ENCODE results near the gene SELE.
"Not testable (repeated sequence)": the region's sequence is repeated elsewhere in the genome, so short reads cannot be mapped to it uniquely, and the experiment has no call there.

The SELE gene

GRCh38 chr1:169724168-169724567, 9.7 kb downstream of the SELE start:
- H4K20me1 ChIP-seq (ENCODE audit: insufficient read depth, low read length): no peaks in the 10 kb centered on the region
- no peak overlapping the region for H3K4me3 ChIP-seq (ENCODE audit: low read length)
- H3K4me2 ChIP-seq (ENCODE audit: low read depth, low read length): no peak overlapping the region

DNA sequence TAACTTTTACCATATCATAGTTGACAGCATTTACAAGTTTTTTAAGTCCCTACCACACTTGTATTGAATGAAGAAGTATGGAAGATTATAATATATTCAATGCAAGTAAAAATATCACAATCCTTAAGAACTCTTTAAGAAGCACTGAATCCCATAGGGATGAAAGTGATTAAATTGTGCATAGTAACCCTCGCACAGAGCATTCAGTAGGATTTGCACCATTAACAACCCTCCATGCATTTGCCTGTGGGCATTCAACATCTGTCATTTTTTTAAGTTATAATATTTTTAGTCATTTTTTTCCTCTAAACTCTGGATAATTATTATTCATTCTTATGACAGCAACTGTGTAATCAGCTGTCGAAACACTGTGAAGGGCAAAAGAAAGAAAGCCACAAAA, 10.1 kb downstream of the SELE start:
- no peak overlapping the region for H3K4me3 ChIP-seq (ENCODE audit: low read length)
- no peak for TF ChIP-seq EZH2phosphoT487 (IDR thresholded peaks at IDR 0.05; ENCODE audit: low read length)
- TF ChIP-seq CTCF (IDR thresholded peaks at IDR 0.05; ENCODE audit: low read length): no peak
- TF ChIP-seq EZH2 (optimal IDR thresholded peaks at IDR 0.05; ENCODE audit: low read depth, low read length): no peak
- no peaks in the 10 kb centered on the region for H3K79me2 ChIP-seq (ENCODE audit: low read length)
- no peaks in the 10 kb centered on the region for H3K9me3 ChIP-seq (replicated peaks; ENCODE audit: insufficient read depth, low read length)
- H3K27ac ChIP-seq (ENCODE audit: low read length): no peak overlapping the region
- H3K27me3 ChIP-seq (replicated peaks; ENCODE audit: insufficient read depth, low read length): no peaks in the 10 kb centered on the region
- H3K4me1 ChIP-seq (ENCODE audit: low read length): no peaks in the 10 kb centered on the region
- no peaks in the 10 kb centered on the region for H3K9me2 ChIP-seq (replicated peaks; ENCODE audit: insufficient read depth, low read length)
- H3F3A ChIP-seq (ENCODE audit: insufficient read depth, low read length): no peaks in the 10 kb centered on the region
- no peak overlapping the region for H2AFZ ChIP-seq (ENCODE audit: low read length)
- H4K20me1 ChIP-seq (ENCODE audit: insufficient read depth, low read length): no peaks in the 10 kb centered on the region
- H3K9ac ChIP-seq (ENCODE audit: low read length): no peak overlapping the region
- H3K36me3 ChIP-seq (replicated peaks; ENCODE audit: insufficient read depth, low read length): no peaks in the 10 kb centered on the region
- H3K4me2 ChIP-seq (ENCODE audit: low read depth, low read length): no peak overlapping the region
- DNase-seq: no peak

More at GRCh38 chr1:169724168-169724567, 9.7 kb downstream of the SELE start:
- H3K9me2 ChIP-seq (replicated peaks; ENCODE audit: insufficient read depth, low read length): no peaks in the 10 kb centered on the region
- no peaks in the 10 kb centered on the region for H3K79me2 ChIP-seq (ENCODE audit: low read length)
- H3K27ac ChIP-seq (ENCODE audit: low read length): no peak overlapping the region
- TF ChIP-seq EZH2phosphoT487 (IDR thresholded peaks at IDR 0.05; ENCODE audit: low read length) (no peak), CTCF (IDR thresholded peaks at IDR 0.05; ENCODE audit: low read length) (no peak), EZH2 (optimal IDR thresholded peaks at IDR 0.05; ENCODE audit: low read depth, low read length) (no peak)
- H3K36me3 ChIP-seq (replicated peaks; ENCODE audit: insufficient read depth, low read length): no peaks in the 10 kb centered on the region
- H3K9me3 ChIP-seq (replicated peaks; ENCODE audit: insufficient read depth, low read length): no peaks in the 10 kb centered on the region
- H3K27me3 ChIP-seq (replicated peaks; ENCODE audit: insufficient read depth, low read length): no peaks in the 10 kb centered on the region
- H2AFZ ChIP-seq (ENCODE audit: low read length): no peak overlapping the region
- H3K4me1 ChIP-seq (ENCODE audit: low read length): no peaks in the 10 kb centered on the region
- DNase-seq: no peak
- no peak overlapping the region for H3K9ac ChIP-seq (ENCODE audit: low read length)
- no peaks in the 10 kb centered on the region for H3F3A ChIP-seq (ENCODE audit: insufficient read depth, low read length)

GRCh38 chr1:169722779-169723178, 11.1 kb downstream of the SELE start:
- DNase-seq: no peak
- no peaks in the 10 kb centered on the region for H3K79me2 ChIP-seq (ENCODE audit: low read length)
- H3K9ac ChIP-seq (ENCODE audit: low read length): no peak overlapping the region
- no peak overlapping the region for H3K4me3 ChIP-seq (ENCODE audit: low read length)
- no peaks in the 10 kb centered on the region for H3F3A ChIP-seq (ENCODE audit: insufficient read depth, low read length)
- no peaks in the 10 kb centered on the region for H4K20me1 ChIP-seq (ENCODE audit: insufficient read depth, low read length)
- no peaks in the 10 kb centered on the region for H3K4me1 ChIP-seq (ENCODE audit: low read length)
- no peak overlapping the region for H3K27ac ChIP-seq (ENCODE audit: low read length)
- H3K9me2 ChIP-seq (replicated peaks; ENCODE audit: insufficient read depth, low read length): no peaks in the 10 kb centered on the region
- H3K27me3 ChIP-seq (replicated peaks; ENCODE audit: insufficient read depth, low read length): no peaks in the 10 kb centered on the region
- no peak overlapping the region for H2AFZ ChIP-seq (ENCODE audit: low read length)
- H3K4me2 ChIP-seq (ENCODE audit: low read depth, low read length): no peak overlapping the region
- H3K36me3 ChIP-seq (replicated peaks; ENCODE audit: insufficient read depth, low read length): no peaks in the 10 kb centered on the region
- no peak for TF ChIP-seq CTCF (IDR thresholded peaks at IDR 0.05; ENCODE audit: low read length)
- TF ChIP-seq EZH2phosphoT487 (IDR thresholded peaks at IDR 0.05; ENCODE audit: low read length): no peak
- TF ChIP-seq EZH2 (optimal IDR thresholded peaks at IDR 0.05; ENCODE audit: low read depth, low read length): no peak
- no peaks in the 10 kb centered on the region for H3K9me3 ChIP-seq (replicated peaks; ENCODE audit: insufficient read depth, low read length)

DNA sequence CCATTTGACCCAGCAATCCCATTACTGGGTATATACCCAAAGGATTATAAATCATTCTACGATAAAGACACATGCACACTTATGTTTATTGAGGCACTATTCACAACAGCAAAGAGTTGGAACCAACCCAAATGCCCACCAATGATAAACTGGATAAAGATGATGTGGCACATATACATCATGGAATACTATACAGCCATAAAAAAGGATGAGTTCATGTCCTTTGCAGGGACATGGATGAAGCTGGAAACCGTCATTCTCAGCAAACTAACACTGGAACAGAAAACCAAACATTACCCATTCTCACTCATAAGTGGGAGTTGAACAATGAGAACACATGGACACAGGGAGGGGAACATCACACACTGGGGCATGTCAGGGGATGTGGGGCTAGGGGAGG, 18.8 kb downstream of the SELE start:
- not testable (repeated sequence) for H3K4me3 ChIP-seq (ENCODE audit: low read length); H3K9me2 ChIP-seq (replicated peaks; ENCODE audit: insufficient read depth, low read length); H3K4me1 ChIP-seq (ENCODE audit: low read length); DNase-seq; H3K9me3 ChIP-seq (replicated peaks; ENCODE audit: insufficient read depth, low read length); H4K20me1 ChIP-seq (ENCODE audit: insufficient read depth, low read length); H3K79me2 ChIP-seq (ENCODE audit: low read length); H3K9ac ChIP-seq (ENCODE audit: low read length); H3K36me3 ChIP-seq (replicated peaks; ENCODE audit: insufficient read depth, low read length); H3K27me3 ChIP-seq (replicated peaks; ENCODE audit: insufficient read depth, low read length); H3K4me2 ChIP-seq (ENCODE audit: low read depth, low read length); H2AFZ ChIP-seq (ENCODE audit: low read length); H3K27ac ChIP-seq (ENCODE audit: low read length)
- peaks cover 12% of the 10 kb centered on the region for H3F3A ChIP-seq (ENCODE audit: insufficient read depth, low read length)

GRCh38 chr1:169713090-169713489, 20.8 kb downstream of the SELE start:
- not testable (repeated sequence) for H2AFZ ChIP-seq (ENCODE audit: low read length); H3K79me2 ChIP-seq (ENCODE audit: low read length); H3K4me2 ChIP-seq (ENCODE audit: low read depth, low read length); H3K27me3 ChIP-seq (replicated peaks; ENCODE audit: insufficient read depth, low read length); H3K36me3 ChIP-seq (replicated peaks; ENCODE audit: insufficient read depth, low read length); H3K4me1 ChIP-seq (ENCODE audit: low read length); H3K9me3 ChIP-seq (replicated peaks; ENCODE audit: insufficient read depth, low read length); H3K27ac ChIP-seq (ENCODE audit: low read length); H3K9ac ChIP-seq (ENCODE audit: low read length); DNase-seq; H4K20me1 ChIP-seq (ENCODE audit: insufficient read depth, low read length); H3K4me3 ChIP-seq (ENCODE audit: low read length); H3K9me2 ChIP-seq (replicated peaks; ENCODE audit: insufficient read depth, low read length)
- peaks cover 12% of the 10 kb centered on the region for H3F3A ChIP-seq (ENCODE audit: insufficient read depth, low read length)
